K562 (cell line): Measurements from ENCODE around the gene DIS3L2. TPM values are rescaled to one million over a fixed set of nuclear protein-coding genes. Genes with fewer than 3 reads are reported as not detected.

Experiments
- ATAC-seq: fragments of 200-7000 bp; cut with Tn5 transposase; 3 replicates; pipeline ENCODE4 v1.9.1; 2020; ENCODE audit warnings: moderate library complexity
- BruUV-seq: library from RNA; stranded (reverse); fragments of 400-500 nt; replicated peaks from 2 replicates; lab custom pipeline; 2021; lab: Mats Ljungman, UMichigan
- CTCF ChIA-PET: fragments of 300-600 bp; formaldehyde crosslinking; extraction: SDS; loops from one replicate; lab custom pipeline; 2021; ENCODE audit warnings: low intra/inter-chr PET ratio; lab: Yijun Ruan, JAX
- POLR2A ChIA-PET: fragments of 300-600, 350-650 bp; sonication (Branson Sonifier 250); formaldehyde crosslinking; extraction: SDS; loops from one replicate; lab custom pipeline; 2021; ENCODE audit warnings: antibody characterized with exemption, inconsistent platforms; lab: Yijun Ruan, JAX
- DNase-seq, 4 experiments: peaks; one replicate each; pipeline versions ENCODE4 v3.0.0 to v3.0.0-alpha.2; 2011 to 2018; ENCODE audit warnings: low spot score in 3 of 4, mixed read lengths in 3 of 4; ENCODE audit errors: extremely low read depth in 1 of 4
- FAIRE-seq: peaks from 2 replicates; lab custom pipeline; 2011; peaks lifted over from hg19 to GRCh38; lab: Jason Lieb, UNC
- H2AFZ ChIP-seq: 2 replicates; pipeline ENCODE4 v1.6.0; 2011; ENCODE audit warnings: low read depth, low read length, control low read depth, inconsistent platforms
- H3K27ac ChIP-seq: fragments of 200-600 bp; 3 replicates; pipeline ENCODE4 v1.8.0; 2011; ENCODE audit warnings: low read depth, mild to moderate bottlenecking, control low read depth, inconsistent platforms, low read length, moderate library complexity, mixed read lengths; ENCODE audit errors: extremely low read depth
- H3K27me3 ChIP-seq, 2 experiments: fragments of 300-600 bp in 1 of 2; 2 replicates in 1 of 2; 3 replicates in 1 of 2; pipeline versions ENCODE4 v1.6.0 to v1.8.0; 2011; ENCODE audit warnings: inconsistent platforms in 2 of 2, low read length in 2 of 2, mild to moderate bottlenecking in 1 of 2, mixed read lengths in 1 of 2, moderate library complexity in 1 of 2; ENCODE audit not compliant: control insufficient read depth in 2 of 2, insufficient read depth in 2 of 2
- H3K36me3 ChIP-seq: fragments of 300-600 bp; 3 replicates; pipeline ENCODE4 v1.8.0; 2011; ENCODE audit warnings: mild to moderate bottlenecking, low read length, inconsistent platforms; ENCODE audit not compliant: control insufficient read depth, insufficient read depth
- H3K4me1 ChIP-seq, 2 experiments: fragments of 200-600 bp in 1 of 2; replicated peaks in 1 of 2; 2 replicates in 1 of 2; 3 replicates in 1 of 2; pipeline versions ENCODE4 v1.5.1 to v1.8.0; 2011; ENCODE audit warnings: inconsistent platforms in 2 of 2, low read length in 2 of 2, mild to moderate bottlenecking in 1 of 2, mixed read lengths in 1 of 2, moderate library complexity in 1 of 2; ENCODE audit not compliant: control insufficient read depth in 2 of 2, insufficient read depth in 2 of 2
- H3K4me2 ChIP-seq: 2 replicates; pipeline ENCODE4 v1.6.1; 2011; ENCODE audit warnings: low read length, control low read depth, inconsistent platforms, mixed read lengths; ENCODE audit not compliant: insufficient read depth
- H3K4me3 ChIP-seq: fragments of 200-600 bp; sonication (generic), shearing (Covaris generic); 2 replicates; pipeline ENCODE4 v1.5.1; 2016; ENCODE audit warnings: control low read depth, inconsistent platforms
- H3K79me2 ChIP-seq: fragments of 200-600 bp; 3 replicates; pipeline ENCODE4 v1.8.0; 2011; ENCODE audit warnings: low read length, inconsistent platforms; ENCODE audit not compliant: control insufficient read depth, insufficient read depth
- H3K9ac ChIP-seq, 2 experiments: 2 replicates each; pipeline versions ENCODE4 v1.6.0 to v1.6.1; 2011; ENCODE audit warnings: low read depth in 2 of 2, low read length in 2 of 2, control low read depth in 1 of 2, inconsistent platforms in 1 of 2, mild to moderate bottlenecking in 1 of 2, mixed read lengths in 1 of 2; ENCODE audit not compliant: insufficient read depth in 1 of 2
- H3K9me1 ChIP-seq: one replicate; pipeline ENCODE4 v1.6.0; 2011; ENCODE audit warnings: inconsistent platforms, mild to moderate bottlenecking, low read length, moderate library complexity; ENCODE audit not compliant: control insufficient read depth, insufficient read depth
- H3K9me3 ChIP-seq: replicated peaks from 2 replicates; pipeline ENCODE4 v1.5.1; 2011; ENCODE audit warnings: low read depth, low read length, inconsistent platforms; ENCODE audit not compliant: control insufficient read depth, insufficient read depth
- H4K20me1 ChIP-seq: replicated peaks from 2 replicates; pipeline ENCODE4 v1.6.1; 2011; ENCODE audit warnings: low read length, inconsistent platforms, mixed read lengths; ENCODE audit not compliant: control insufficient read depth, insufficient read depth
- GTF2E2 ChIP-seq: fragments of 200-800 bp; sonication (Bioruptor generic); IDR thresholded peaks from 2 replicates; pipeline ENCODE4 v1.6.1; 2016; ENCODE audit warnings: missing genetic modification characterization, missing compliant biosample characterization
- PHF20 ChIP-seq: fragments of 450-650 bp; IDR thresholded peaks from 2 replicates; pipeline ENCODE4 v1.6.1; 2018; ENCODE audit not compliant: partially characterized antibody
- WGBS: fragments of 100-300 bp; shearing (Covaris generic); methylation state at CpG from one replicate; pipeline ENCODE4 v1.1.6; 2016; ENCODE audit warnings: low coverage, mixed read lengths; ENCODE audit not compliant: insufficient coverage; ENCODE audit errors: missing lambda C conversion rate; 5-methylcytosine and 5-hydroxymethylcytosine counted together
- in situ Hi-C: fragments of 300-500 bp; cut with MboI; formaldehyde crosslinking; loops from 4 replicates; pipeline ENCODE4 v1.15.0; 2018; ENCODE audit warnings: inconsistent platforms, mixed read lengths
- intact Hi-C: fragments of 100-400 bp; cut with micrococcal nuclease; formaldehyde crosslinking; loops from 2 replicates; pipeline ENCODE4 v1.14.2; 2022
- polyA plus RNA-seq, 8 experiments: library from polyadenylated mRNA; depleted of rRNA in 4 of 8; stranded (reverse) in 5 of 8; unstranded in 3 of 8; fragments of >200 nt; fragmentation: Nextera tagmentation in 2 of 8; fragmentation: Illumina TruSeq in 1 of 8; extraction: Ambion mirVana in 2 of 8; extraction: Trizol in 1 of 8; gene quantifications; 2 replicates each; pipeline versions ENCODE4 v1.2.1 to v1.2.3, GENCODE V29; 2011 to 2014; ENCODE audit warnings: inconsistent platforms in 1 of 8, missing spikeins in 1 of 8
- total RNA-seq, 7 experiments: library from RNA; depleted of rRNA in 6 of 7; stranded (reverse); fragments of >200 nt in 6 of 7; fragmentation: Illumina TruSeq in 2 of 7; extraction: Trizol in 2 of 7; gene quantifications; 2 replicates each; pipeline versions ENCODE4 v1.2.1 to v1.2.3, GENCODE V29; 2011 to 2021; ENCODE audit warnings: low replicate concordance in 1 of 7
- TF ChIP-seq, protein P1 (sequence below), 2 experiments: fragments of 450-650 bp; formaldehyde crosslinking in 1 of 2; IDR thresholded peaks; 2 replicates each; pipeline versions ENCODE4 v1.4.0 to v1.6.1; 2014 to 2020; ENCODE audit warnings: mild to moderate bottlenecking in 2 of 2, borderline replicate concordance in 1 of 2, low read depth in 1 of 2
- TF ChIP-seq, protein P2 (sequence below): fragments of 450-650 bp; IDR thresholded peaks from 2 replicates; pipeline ENCODE4 v1.7.1; 2018; ENCODE audit warnings: mild to moderate bottlenecking, low read depth; ENCODE audit not compliant: partially characterized antibody

Gene DIS3L2
- total and polyA plus RNA-seq, 9 of the 15 experiments (the other 6 are each of a cell fraction or from before 2014, with no cell fraction given), result 1.5 to 19.2 (median 11.2) TPM

DNA sequence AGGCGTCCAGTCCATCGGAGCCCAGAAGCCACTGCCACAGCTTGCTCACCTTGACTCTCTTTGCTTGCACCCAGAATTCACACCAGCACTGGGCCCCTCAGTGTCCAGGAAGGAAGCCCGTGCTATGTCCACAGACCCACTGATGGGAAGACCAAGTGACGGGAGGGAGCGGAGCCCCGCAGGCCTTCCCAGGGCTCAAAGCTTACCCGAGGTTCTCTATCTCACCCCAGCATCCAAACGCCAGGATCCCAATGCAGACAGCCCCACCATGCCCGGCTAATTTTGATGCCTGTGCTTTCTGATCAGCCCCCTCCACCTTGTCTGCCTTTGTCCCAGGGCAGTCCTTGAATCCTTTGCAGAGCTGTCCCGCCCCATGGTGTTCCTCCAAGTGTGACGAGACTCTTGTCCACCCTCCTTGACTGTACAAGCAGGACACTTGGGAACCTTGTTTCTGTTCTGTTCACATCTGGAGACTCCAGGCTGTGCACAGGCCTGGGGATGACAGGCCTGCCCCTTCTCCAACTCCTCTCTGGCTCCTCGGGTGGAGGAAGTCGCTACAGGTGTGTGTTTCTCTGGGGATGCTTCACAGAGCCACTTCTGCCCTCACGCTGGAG lies 47.3 kb upstream of the DIS3L2 start:
- CTCF ChIA-PET, result no interaction called here
- Histone ChIP-seq H3K27me3 (peaks cover 9 to 45% of the 10 kb centered on the region in 2 experiments), H3K27ac (no peak overlapping the region), H3K36me3 (no peaks in the 10 kb centered on the region), H3K4me2 (no peak overlapping the region), H3K79me2 (no peaks in the 10 kb centered on the region), H3K9me1 (no peaks in the 10 kb centered on the region), H2AFZ (no peak overlapping the region)
- WGBS, result 7% methylated on average over 12 of the region's 14 CpGs
- FAIRE-seq (no peak), DNase-seq (no peak)
- no TSS peak for BruUV-seq
- intact Hi-C loops, result no loop called here
- TF ChIP-seq, protein P1, sequence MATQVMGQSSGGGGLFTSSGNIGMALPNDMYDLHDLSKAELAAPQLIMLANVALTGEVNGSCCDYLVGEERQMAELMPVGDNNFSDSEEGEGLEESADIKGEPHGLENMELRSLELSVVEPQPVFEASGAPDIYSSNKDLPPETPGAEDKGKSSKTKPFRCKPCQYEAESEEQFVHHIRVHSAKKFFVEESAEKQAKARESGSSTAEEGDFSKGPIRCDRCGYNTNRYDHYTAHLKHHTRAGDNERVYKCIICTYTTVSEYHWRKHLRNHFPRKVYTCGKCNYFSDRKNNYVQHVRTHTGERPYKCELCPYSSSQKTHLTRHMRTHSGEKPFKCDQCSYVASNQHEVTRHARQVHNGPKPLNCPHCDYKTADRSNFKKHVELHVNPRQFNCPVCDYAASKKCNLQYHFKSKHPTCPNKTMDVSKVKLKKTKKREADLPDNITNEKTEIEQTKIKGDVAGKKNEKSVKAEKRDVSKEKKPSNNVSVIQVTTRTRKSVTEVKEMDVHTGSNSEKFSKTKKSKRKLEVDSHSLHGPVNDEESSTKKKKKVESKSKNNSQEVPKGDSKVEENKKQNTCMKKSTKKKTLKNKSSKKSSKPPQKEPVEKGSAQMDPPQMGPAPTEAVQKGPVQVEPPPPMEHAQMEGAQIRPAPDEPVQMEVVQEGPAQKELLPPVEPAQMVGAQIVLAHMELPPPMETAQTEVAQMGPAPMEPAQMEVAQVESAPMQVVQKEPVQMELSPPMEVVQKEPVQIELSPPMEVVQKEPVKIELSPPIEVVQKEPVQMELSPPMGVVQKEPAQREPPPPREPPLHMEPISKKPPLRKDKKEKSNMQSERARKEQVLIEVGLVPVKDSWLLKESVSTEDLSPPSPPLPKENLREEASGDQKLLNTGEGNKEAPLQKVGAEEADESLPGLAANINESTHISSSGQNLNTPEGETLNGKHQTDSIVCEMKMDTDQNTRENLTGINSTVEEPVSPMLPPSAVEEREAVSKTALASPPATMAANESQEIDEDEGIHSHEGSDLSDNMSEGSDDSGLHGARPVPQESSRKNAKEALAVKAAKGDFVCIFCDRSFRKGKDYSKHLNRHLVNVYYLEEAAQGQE (IDR thresholded peaks at IDR 0.05; ENCODE audit: borderline replicate concordance), result no peak
- TF ChIP-seq, protein P1 (CRISPR knock-in tag; IDR thresholded peaks at IDR 0.05; ENCODE audit: low read depth), result no peak
- TF ChIP-seq PHF20 (no peak), GTF2E2 (tag) (no peak)
- TF ChIP-seq, protein P2, sequence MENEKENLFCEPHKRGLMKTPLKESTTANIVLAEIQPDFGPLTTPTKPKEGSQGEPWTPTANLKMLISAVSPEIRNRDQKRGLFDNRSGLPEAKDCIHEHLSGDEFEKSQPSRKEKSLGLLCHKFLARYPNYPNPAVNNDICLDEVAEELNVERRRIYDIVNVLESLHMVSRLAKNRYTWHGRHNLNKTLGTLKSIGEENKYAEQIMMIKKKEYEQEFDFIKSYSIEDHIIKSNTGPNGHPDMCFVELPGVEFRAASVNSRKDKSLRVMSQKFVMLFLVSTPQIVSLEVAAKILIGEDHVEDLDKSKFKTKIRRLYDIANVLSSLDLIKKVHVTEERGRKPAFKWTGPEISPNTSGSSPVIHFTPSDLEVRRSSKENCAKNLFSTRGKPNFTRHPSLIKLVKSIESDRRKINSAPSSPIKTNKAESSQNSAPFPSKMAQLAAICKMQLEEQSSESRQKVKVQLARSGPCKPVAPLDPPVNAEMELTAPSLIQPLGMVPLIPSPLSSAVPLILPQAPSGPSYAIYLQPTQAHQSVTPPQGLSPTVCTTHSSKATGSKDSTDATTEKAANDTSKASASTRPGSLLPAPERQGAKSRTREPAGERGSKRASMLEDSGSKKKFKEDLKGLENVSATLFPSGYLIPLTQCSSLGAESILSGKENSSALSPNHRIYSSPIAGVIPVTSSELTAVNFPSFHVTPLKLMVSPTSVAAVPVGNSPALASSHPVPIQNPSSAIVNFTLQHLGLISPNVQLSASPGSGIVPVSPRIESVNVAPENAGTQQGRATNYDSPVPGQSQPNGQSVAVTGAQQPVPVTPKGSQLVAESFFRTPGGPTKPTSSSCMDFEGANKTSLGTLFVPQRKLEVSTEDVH, result no peak
- TF ChIP-seq, all 486 proteins: peak for 0
- peaks cover 0 to 4% of the 10 kb centered on the region in 2 experiments; a peak in 2 of 5 replicates for H3K4me1 ChIP-seq
- 0 out of 2 replicates have a peak, but pooled peaks cover 4% of the 10 kb centered on the region for H4K20me1 ChIP-seq
- POLR2A ChIA-PET, result interaction anchor here (0.5 to 0.6 kb wide), 3 partner anchors 306 to 957 kb away, joined by 3 read pairs; no protein-coding TSS in a partner anchor
- ATAC-seq, result no peak
- no peak overlapping the region for H3K9ac ChIP-seq
- in situ Hi-C loops, result no loop called here
- H3K9me3 ChIP-seq, result no peaks in the 10 kb centered on the region
- H3K4me3 ChIP-seq, result no peak overlapping the region
